Endothelial cell of umbilical vein (primary cell): ENCODE results near the gene ATIC. TPM values are rescaled to one million over a fixed set of nuclear protein-coding genes. Genes with fewer than 3 reads are reported as not detected.

Experiments used
- BruUV-seq: library from RNA; stranded (reverse); fragments of 400-500 nt; replicated peaks from 2 replicates; lab custom pipeline; 2021; lab: Mats Ljungman, UMichigan
- CTCF ChIA-PET: fragments of 300-600, 350-600 bp; sonication (Branson Sonifier 250); formaldehyde crosslinking; loops from one replicate; lab custom pipeline; 2021; ENCODE audit warnings: antibody characterized with exemption, inconsistent platforms; lab: Charles Lee
- POLR2A ChIA-PET: fragments of 300-600, 350-600 bp; sonication (Branson Sonifier 250); formaldehyde crosslinking; loops from one replicate; lab custom pipeline; 2021; ENCODE audit warnings: antibody characterized with exemption, inconsistent platforms; lab: Charles Lee
- DNase-seq: peaks from one replicate; pipeline ENCODE4 v3.0.0-alpha.2; 2011; ENCODE audit warnings: low read depth, low spot score
- FAIRE-seq: peaks from 2 replicates; lab custom pipeline; 2011; peaks lifted over from hg19 to GRCh38; lab: Jason Lieb, UNC
- H2AFZ ChIP-seq: 2 replicates; pipeline ENCODE4 v1.6.0; 2012; ENCODE audit warnings: low read depth, low read length, control low read depth, inconsistent platforms
- H3K27ac ChIP-seq: 2 replicates; pipeline ENCODE4 v1.5.1; 2011; ENCODE audit warnings: low read depth, mild to moderate bottlenecking, control low read depth, low read length, moderate library complexity; ENCODE audit not compliant: insufficient read depth
- H3K27me3 ChIP-seq, 2 experiments: 2 replicates each; pipeline versions ENCODE4 v1.6.0 to v1.6.1; 2011; ENCODE audit warnings: low read length in 2 of 2, mixed read lengths in 1 of 2; ENCODE audit not compliant: control insufficient read depth in 2 of 2, insufficient read depth in 2 of 2
- H3K36me3 ChIP-seq, 2 experiments: 2 replicates in 1 of 2; 3 replicates in 1 of 2; pipeline ENCODE4 v1.5.1; 2011; ENCODE audit warnings: low read length in 2 of 2, mild to moderate bottlenecking in 1 of 2, moderate library complexity in 1 of 2; ENCODE audit not compliant: control insufficient read depth in 2 of 2, insufficient read depth in 2 of 2; ENCODE audit errors: extremely low read depth in 1 of 2
- H3K4me1 ChIP-seq: 3 replicates; pipeline ENCODE4 v1.5.1; 2011; ENCODE audit warnings: mild to moderate bottlenecking, low read length; ENCODE audit not compliant: control insufficient read depth, insufficient read depth; ENCODE audit errors: extremely low read depth
- H3K4me2 ChIP-seq: 2 replicates; pipeline ENCODE4 v1.6.1; 2011; ENCODE audit warnings: low read length, control low read depth, mixed read lengths; ENCODE audit not compliant: insufficient read depth
- H3K4me3 ChIP-seq, 3 experiments: fragments of 200-600 bp in 1 of 3; sonication (generic), shearing (Covaris generic) in 1 of 3; replicated peaks in 1 of 3; 2 replicates each; pipeline ENCODE4 v1.5.1; 2011 to 2016; ENCODE audit warnings: control low read depth in 3 of 3, low read length in 3 of 3, mild to moderate bottlenecking in 2 of 3, inconsistent platforms in 1 of 3, low read depth in 1 of 3, moderate library complexity in 1 of 3; ENCODE audit not compliant: insufficient read depth in 1 of 3
- H3K79me2 ChIP-seq: 2 replicates; pipeline ENCODE4 v1.6.0; 2012; ENCODE audit warnings: low read length, inconsistent platforms; ENCODE audit not compliant: control insufficient read depth, insufficient read depth
- H3K9ac ChIP-seq: replicated peaks from 2 replicates; pipeline ENCODE3; 2011; ENCODE audit warnings: low read length, control low read depth; ENCODE audit not compliant: insufficient read depth; ENCODE audit errors: extremely low read depth
- H3K9me1 ChIP-seq: replicated peaks from 3 replicates; pipeline ENCODE4 v1.6.0; 2011; ENCODE audit warnings: mild to moderate bottlenecking, low read length; ENCODE audit not compliant: control insufficient read depth, insufficient read depth; ENCODE audit errors: extremely low read depth
- H3K9me3 ChIP-seq: replicated peaks from 2 replicates; pipeline ENCODE4 v1.5.1; 2012; ENCODE audit warnings: low read length, inconsistent platforms; ENCODE audit not compliant: control insufficient read depth, insufficient read depth
- H4K20me1 ChIP-seq: replicated peaks from 2 replicates; pipeline ENCODE3; 2011; ENCODE audit warnings: mild to moderate bottlenecking, low read length; ENCODE audit not compliant: control insufficient read depth, insufficient read depth; ENCODE audit errors: extremely low read depth
- CTCF ChIP-seq, 2 donors: IDR thresholded peaks; 1 replicate in 1 of 2; 2 replicates in 1 of 2; pipeline ENCODE4 v1.5.1; 2011; ENCODE audit warnings: low read length in 2 of 2, mild to moderate bottlenecking in 2 of 2, moderate library complexity in 2 of 2, control low read depth in 1 of 2, inconsistent platforms in 1 of 2, low read depth in 1 of 2; ENCODE audit not compliant: insufficient read depth in 1 of 2; ENCODE audit errors: extremely low read depth in 1 of 2
- EZH2 ChIP-seq: IDR thresholded peaks from 2 replicates; pipeline ENCODE4 v1.6.1; 2012; ENCODE audit warnings: borderline replicate concordance, low read depth, mild to moderate bottlenecking, moderate library complexity, low read length, inconsistent platforms; ENCODE audit not compliant: severe bottlenecking
- FOS ChIP-seq: IDR thresholded peaks from 2 replicates; pipeline ENCODE4 v1.6.1; 2011; ENCODE audit warnings: mild to moderate bottlenecking, low read length, moderate library complexity, borderline replicate concordance; ENCODE audit not compliant: insufficient read depth
- GATA2 ChIP-seq: IDR thresholded peaks from 2 replicates; pipeline ENCODE4 v1.7.0; 2011; ENCODE audit warnings: low read depth, mild to moderate bottlenecking, moderate library complexity, mixed read lengths, low read length; ENCODE audit not compliant: insufficient read length, insufficient read depth
- JUN ChIP-seq: IDR thresholded peaks from 2 replicates; pipeline ENCODE4 v1.6.1; 2011; ENCODE audit warnings: borderline replicate concordance, low read depth; ENCODE audit not compliant: insufficient read length, insufficient read depth
- MYC ChIP-seq: IDR thresholded peaks from one replicate; pipeline ENCODE4 v1.6.1; 2011; ENCODE audit warnings: mild to moderate bottlenecking, low read depth, low read length
- POLR2A ChIP-seq: IDR thresholded peaks from 2 replicates; pipeline ENCODE4 v1.6.1; 2012; ENCODE audit warnings: low read depth, mild to moderate bottlenecking, control low read depth, low read length
- POLR2AphosphoS5 ChIP-seq: IDR thresholded peaks from 2 replicates; pipeline ENCODE4 v1.6.1; 2012; ENCODE audit warnings: low read depth, mild to moderate bottlenecking, control low read depth, low read length, moderate library complexity; ENCODE audit not compliant: insufficient read depth
- dilution Hi-C: fragments of 300-500 bp; cut with MboI; formaldehyde crosslinking; loops from one replicate; pipeline ENCODE4 v1.15.0; 2019; ENCODE audit warnings: low sequenced_read_pairs; ENCODE audit not compliant: extremely low pct_ligation_motif_present
- intact Hi-C: fragments of 100-400 bp; cut with micrococcal nuclease; formaldehyde crosslinking; loops from one replicate; pipeline ENCODE4 v1.10.0; 2022
- polyA plus RNA-seq, 4 experiments: library from polyadenylated mRNA; depleted of rRNA in 3 of 4; stranded (reverse) in 3 of 4; unstranded in 1 of 4; fragments of >200 nt; gene quantifications; 2 replicates each; pipeline versions ENCODE4 v1.2.1 to v1.2.3, GENCODE V29; 2011 to 2012; ENCODE audit warnings: missing spikeins in 1 of 4
- total RNA-seq: library from RNA; stranded (reverse); gene quantifications from 2 replicates; pipeline ENCODE4 v1.2.3, GENCODE V29; 2021
- TF ChIP-seq, protein P1 (sequence below): IDR thresholded peaks from 2 replicates; pipeline ENCODE4 v1.6.1; 2011; ENCODE audit not compliant: insufficient read depth, insufficient read length

The ATIC gene
- total and polyA plus RNA-seq, 2 donors (not counting 3 experiments of a cell fraction or from before 2014, with no cell fraction given) = 29.5 to 80.2 TPM

- FAIRE-seq (no peak), DNase-seq (no peak)
- Histone ChIP-seq H4K20me1 (no peaks in the 10 kb centered on the region), H3K27ac (no peak overlapping the region), H3K79me2 (no peaks in the 10 kb centered on the region), H3K27me3 (peaks cover 0 to 1% of the 10 kb centered on the region in 2 experiments), H3K4me2 (no peak overlapping the region), H3K4me1 (no peaks in the 10 kb centered on the region), H3K9ac (no peak overlapping the region), H3K36me3 (no peaks in the 10 kb centered on the region), H3K4me3 (no peak overlapping the region), H3K9me3 (no peaks in the 10 kb centered on the region), H2AFZ (no peak overlapping the region), H3K9me1 (no peaks in the 10 kb centered on the region)
- TF ChIP-seq MYC = no peak
- no peak for TF ChIP-seq FOS
- TF ChIP-seq JUN = no peak
- TF ChIP-seq EZH2 = no peak
- TF ChIP-seq, protein P1, sequence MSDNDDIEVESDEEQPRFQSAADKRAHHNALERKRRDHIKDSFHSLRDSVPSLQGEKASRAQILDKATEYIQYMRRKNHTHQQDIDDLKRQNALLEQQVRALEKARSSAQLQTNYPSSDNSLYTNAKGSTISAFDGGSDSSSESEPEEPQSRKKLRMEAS = no peak
- TF ChIP-seq POLR2A = no peak
- TF ChIP-seq GATA2 = no peak
- TF ChIP-seq POLR2AphosphoS5 = no peak
- no peak for TF ChIP-seq CTCF (IDR thresholded peaks at IDR 0.05; ENCODE audit: extremely low read depth in 1 of 2, insufficient read depth in 1 of 2, low read depth in 1 of 2, low read length in 2 of 2)
- ChIA-PET CTCF (interaction anchor here (1.1 kb wide), 1 partner anchor 314 kb away, joined by 3 read pairs; no protein-coding TSS in a partner anchor), POLR2A (no interaction called here)
- intact Hi-C loops = loop anchor here (5.0 kb wide), 1 partner anchor 1468 kb away; no protein-coding TSS in a partner anchor
- BruUV-seq = no TSS peak
- dilution Hi-C loops = no loop called here
These were observed 37.0 kb upstream of the ATIC start for GRCh38 chr2:215274829-215275228.
